SK-N-SH (cell line): ENCODE data around the gene MDK. TPM values are rescaled to one million over a fixed set of nuclear protein-coding genes. Genes with fewer than 3 reads are reported as not detected.

Experiments used
- CTCF ChIA-PET: fragments of 300-600, 350-600 bp; formaldehyde crosslinking; extraction: SDS; loops from one replicate; lab custom pipeline; 2021; lab: Yijun Ruan, JAX
- POLR2A ChIA-PET: fragments of 350-600 bp; sonication (Branson Sonifier 250); formaldehyde crosslinking; extraction: SDS; loops from one replicate; lab custom pipeline; 2020; ENCODE audit warnings: antibody characterized with exemption, inconsistent platforms; lab: Yijun Ruan, JAX
- DNase-seq: peaks from one replicate; pipeline ENCODE4 v3.0.0; 2012
- H2AFZ ChIP-seq: fragments of 200-600 bp; sonication (generic); 2 replicates; pipeline ENCODE4 v1.8.1; 2016; ENCODE audit warnings: antibody characterized with exemption, mild to moderate bottlenecking, low read depth
- H3F3A ChIP-seq: fragments of 200-600 bp; sonication (generic); replicated peaks from 2 replicates; pipeline ENCODE3; 2016; ENCODE audit warnings: antibody characterized with exemption, mild to moderate bottlenecking; ENCODE audit not compliant: insufficient read depth
- H3K27ac ChIP-seq, 2 experiments: fragments of 200-500 bp in 1 of 2; fragments of 200-600 bp in 1 of 2; sonication (Bioruptor generic) in 1 of 2; sonication (generic), shearing (Covaris generic) in 1 of 2; 2 replicates each; pipeline versions ENCODE4 v1.5.1 to v1.6.1; 2014 to 2016; ENCODE audit warnings: low read depth in 2 of 2, inconsistent platforms in 1 of 2, low read length in 1 of 2, mild to moderate bottlenecking in 1 of 2, mixed read lengths in 1 of 2
- H3K27me3 ChIP-seq: fragments of 200-600 bp; sonication (generic), shearing (Covaris generic); 2 replicates; pipeline ENCODE4 v1.6.1; 2016; ENCODE audit warnings: mixed run types; ENCODE audit not compliant: insufficient read depth
- H3K36me3 ChIP-seq, 2 experiments: fragments of 200-500 bp in 1 of 2; fragments of 200-600 bp in 1 of 2; sonication (Bioruptor generic) in 1 of 2; sonication (generic) in 1 of 2; replicated peaks in 1 of 2; 2 replicates each; pipeline versions ENCODE3 to v1.5.1; 2014 to 2016; ENCODE audit warnings: low read length in 1 of 2, mild to moderate bottlenecking in 1 of 2; ENCODE audit not compliant: insufficient read depth in 2 of 2, control insufficient read depth in 1 of 2
- H3K4me1 ChIP-seq, 2 experiments: fragments of 200-500 bp in 1 of 2; fragments of 200-600 bp in 1 of 2; sonication (Bioruptor generic) in 1 of 2; sonication (generic), shearing (Covaris generic) in 1 of 2; 2 replicates each; pipeline versions ENCODE4 v1.5.1 to v1.6.1; 2014 to 2016; ENCODE audit warnings: low read depth in 1 of 2, low read length in 1 of 2, mixed run types in 1 of 2; ENCODE audit not compliant: insufficient read depth in 2 of 2, control insufficient read depth in 1 of 2
- H3K4me2 ChIP-seq: fragments of 200-600 bp; sonication (generic), shearing (Covaris generic); 2 replicates; pipeline ENCODE4 v1.6.1; 2017; ENCODE audit warnings: mixed run types
- H3K4me3 ChIP-seq, 2 experiments: fragments of 200-500 bp in 1 of 2; fragments of 200-600 bp in 1 of 2; sonication (Bioruptor generic) in 1 of 2; sonication (generic), shearing (Covaris generic) in 1 of 2; 2 replicates each; pipeline versions ENCODE4 v1.5.1 to v1.8.1; 2014 to 2016; ENCODE audit warnings: low read depth in 2 of 2, inconsistent platforms in 1 of 2, low read length in 1 of 2, mild to moderate bottlenecking in 1 of 2, mixed read lengths in 1 of 2, moderate library complexity in 1 of 2
- H3K79me2 ChIP-seq: fragments of 200-600 bp; sonication (generic); 2 replicates; pipeline ENCODE4 v1.8.1; 2017; ENCODE audit warnings: mild to moderate bottlenecking; ENCODE audit not compliant: insufficient read depth
- H3K9ac ChIP-seq: fragments of 200-600 bp; sonication (generic); 2 replicates; pipeline ENCODE4 v1.6.1; 2017; ENCODE audit warnings: mixed run types
- H3K9me2 ChIP-seq: fragments of 200-600 bp; sonication (generic); 2 replicates; pipeline ENCODE4 v1.6.1; 2017; ENCODE audit warnings: mixed run types
- H3K9me3 ChIP-seq: fragments of 200-600 bp; sonication (generic); 2 replicates; pipeline ENCODE4 v1.6.1; 2017; ENCODE audit warnings: mixed run types, mild to moderate bottlenecking, moderate library complexity
- H4K20me1 ChIP-seq: fragments of 200-600 bp; sonication (generic); 2 replicates; pipeline ENCODE4 v1.6.1; 2017; ENCODE audit warnings: mild to moderate bottlenecking, mixed run types; ENCODE audit not compliant: insufficient read depth
- ELF1 ChIP-seq: IDR thresholded peaks from 2 replicates; pipeline ENCODE4 v1.4.0; 2012
- EZH2phosphoT487 ChIP-seq: fragments of 200-600 bp; sonication (generic); IDR thresholded peaks from 2 replicates; pipeline ENCODE4 v1.6.1; 2017; ENCODE audit warnings: low read depth, mixed run types, mild to moderate bottlenecking, antibody characterized with exemption, moderate library complexity, borderline replicate concordance
- FOXJ3 ChIP-seq: sonication (generic); formaldehyde crosslinking; IDR thresholded peaks from 2 replicates; pipeline ENCODE4 v1.5.1; 2020; ENCODE audit warnings: mild to moderate bottlenecking, missing genetic modification reagents
- FOXM1 ChIP-seq: IDR thresholded peaks from 2 replicates; pipeline ENCODE4 v1.4.0; 2012; ENCODE audit warnings: low read depth, mild to moderate bottlenecking
- IRF3 ChIP-seq: fragments of 150-350 bp; IDR thresholded peaks from 2 replicates; pipeline ENCODE4 v1.6.1; 2016; ENCODE audit warnings: mild to moderate bottlenecking, low read depth, low read length
- MXI1 ChIP-seq: IDR thresholded peaks from 2 replicates; pipeline ENCODE4 v1.6.1; 2012; ENCODE audit warnings: mild to moderate bottlenecking, low read depth, low read length, improper control_type of control experiment
- NFIC ChIP-seq: IDR thresholded peaks from 2 replicates; pipeline ENCODE4 v1.4.0; 2012; ENCODE audit warnings: borderline replicate concordance
- PBX3 ChIP-seq: IDR thresholded peaks from 2 replicates; pipeline ENCODE4; 2012
- POLR2AphosphoS5 ChIP-seq: IDR thresholded peaks from 2 replicates; pipeline ENCODE4 v1.6.1; 2012; ENCODE audit warnings: low read depth, low read length
- REST ChIP-seq: IDR thresholded peaks from 2 replicates; pipeline ENCODE4 v1.6.1; 2012; ENCODE audit warnings: mild to moderate bottlenecking, low read depth, low read length, moderate library complexity
- RFX5 ChIP-seq: IDR thresholded peaks from 2 replicates; pipeline ENCODE4 v1.6.1; 2012; ENCODE audit warnings: mild to moderate bottlenecking, improper control_type of control experiment, low read length
- RXRA ChIP-seq: IDR thresholded peaks from 2 replicates; pipeline ENCODE4 v1.4.0; 2012; ENCODE audit warnings: low read depth, mild to moderate bottlenecking, borderline replicate concordance
- SIN3A ChIP-seq: IDR thresholded peaks from 2 replicates; pipeline ENCODE4 v1.6.1; 2012; ENCODE audit warnings: low read depth, mild to moderate bottlenecking, low read length, moderate library complexity, borderline replicate concordance
- TAF1 ChIP-seq: IDR thresholded peaks from 2 replicates; pipeline ENCODE4 v1.6.1; 2012; ENCODE audit warnings: low read depth, mild to moderate bottlenecking, low read length, moderate library complexity, borderline replicate concordance
- USF1 ChIP-seq: IDR thresholded peaks from 2 replicates; pipeline ENCODE4 v1.4.0; 2012; ENCODE audit warnings: low read depth, borderline replicate concordance
- ZBTB33 ChIP-seq: IDR thresholded peaks from 2 replicates; pipeline ENCODE4 v1.4.0; 2012; ENCODE audit warnings: low read depth, borderline replicate concordance
- WGBS: methylation state at CpG from one replicate; pipeline ENCODE4 v1.1.6; 2017; ENCODE audit warnings: low lambda C conversion rate; 5-methylcytosine and 5-hydroxymethylcytosine counted together
- polyA plus RNA-seq, 3 experiments: library from polyadenylated mRNA; depleted of rRNA; stranded (reverse); fragments of >200 nt; gene quantifications; 2 replicates each; pipeline ENCODE4 v1.2.3, GENCODE V29; 2012

The MDK gene
- polyA plus RNA-seq, 1 of the 3 experiments (the other 2 are of a cell fraction): 2,395 TPM

- H3K27me3 ChIP-seq: peaks cover 15% of the 10 kb centered on the region
- peaks cover 17% of the 10 kb centered on the region for H3F3A ChIP-seq
- peak overlapping the region; percentile 88 for H3K4me2 ChIP-seq
- H3K79me2 ChIP-seq: no peaks in the 10 kb centered on the region
- H3K9me3 ChIP-seq: no peaks in the 10 kb centered on the region
- TF ChIP-seq FOXJ3 (CRISPR knock-in tag) (no peak), EZH2phosphoT487 (0 out of 2 replicates have a peak, but pooled peaks have one; percentile 34)
- H3K4me3 ChIP-seq: peak overlapping the region in 1 of 2 experiments; percentile 53; a peak in 2 of 4 replicates
- no peak overlapping the region for H3K27ac ChIP-seq
- no peak overlapping the region for H2AFZ ChIP-seq
- no peak overlapping the region for H3K9ac ChIP-seq
- ChIA-PET CTCF (interaction anchor here (0.5 to 7.6 kb wide), 48 partner anchors 7 to 425 kb away, joined by 3 to 204 read pairs (median 6); partner anchors contain the start of genes DGKZ and MDK), POLR2A (no interaction called here)
- 15% methylated on average over 37 of the region's 49 CpGs for WGBS
- peaks cover 0 to 27% of the 10 kb centered on the region in 2 experiments; a peak in 2 of 4 replicates for H3K4me1 ChIP-seq
- H3K36me3 ChIP-seq: no peaks in the 10 kb centered on the region
- H4K20me1 ChIP-seq: peaks cover 18% of the 10 kb centered on the region
- peak; percentile 56 for DNase-seq
- H3K9me2 ChIP-seq: no peaks in the 10 kb centered on the region
These were observed 9.1 kb downstream of the MDK start for GRCh38 chr11:46390331-46391171.

- no peak overlapping the region; the same call in 1 of the 2 replicates for H3K4me2 ChIP-seq
- H3K4me1 ChIP-seq: peaks cover 0 to 27% of the 10 kb centered on the region in 2 experiments; a peak in 2 of 4 replicates
- peaks cover 18% of the 10 kb centered on the region for H4K20me1 ChIP-seq
- ChIA-PET CTCF (interaction anchor here (0.9 to 7.6 kb wide), 35 partner anchors 8 to 223 kb away, joined by 3 to 204 read pairs (median 5); partner anchors contain the start of genes AMBRA1, DGKZ and MDK), POLR2A (no interaction called here)
- WGBS: 6% methylated on average over 9 of the region's 31 CpGs
- no peak overlapping the region for H3K9ac ChIP-seq
- H2AFZ ChIP-seq: no peak overlapping the region
- H3K9me2 ChIP-seq: no peaks in the 10 kb centered on the region
- peaks cover 17% of the 10 kb centered on the region for H3F3A ChIP-seq
- H3K9me3 ChIP-seq: no peaks in the 10 kb centered on the region
- peak overlapping the region; percentile 35 to 52; a peak in 2 of 4 replicates for H3K4me3 ChIP-seq
- peak; percentile 65 for DNase-seq
- H3K27me3 ChIP-seq: peaks cover 15% of the 10 kb centered on the region
- no peak overlapping the region for H3K27ac ChIP-seq
- no peaks in the 10 kb centered on the region for H3K36me3 ChIP-seq
- no peaks in the 10 kb centered on the region for H3K79me2 ChIP-seq
- TF ChIP-seq PBX3 (no peak), ZBTB33 (no peak), SIN3A (no peak), IRF3 (no peak), FOXM1 (no peak), NFIC (no peak), RXRA (no peak), ELF1 (no peak), RFX5 (no peak), TAF1 (no peak), FOXJ3 (CRISPR knock-in tag) (no peak), USF1 (no peak), POLR2AphosphoS5 (no peak), REST (no peak), EZH2phosphoT487 (no peak), MXI1 (no peak)
These were observed 9.7 kb downstream of the MDK start for GRCh38 chr11:46391186-46391577.
